ENCODE data around the gene MFN2. TPM values are rescaled to one million over a fixed set of nuclear protein-coding genes. Genes with fewer than 3 reads are reported as not detected.

MFN2 gene
- total and polyA plus RNA-seq, 4 donors: 17.2 to 87.8 (median 43.2) TPM

DNA sequence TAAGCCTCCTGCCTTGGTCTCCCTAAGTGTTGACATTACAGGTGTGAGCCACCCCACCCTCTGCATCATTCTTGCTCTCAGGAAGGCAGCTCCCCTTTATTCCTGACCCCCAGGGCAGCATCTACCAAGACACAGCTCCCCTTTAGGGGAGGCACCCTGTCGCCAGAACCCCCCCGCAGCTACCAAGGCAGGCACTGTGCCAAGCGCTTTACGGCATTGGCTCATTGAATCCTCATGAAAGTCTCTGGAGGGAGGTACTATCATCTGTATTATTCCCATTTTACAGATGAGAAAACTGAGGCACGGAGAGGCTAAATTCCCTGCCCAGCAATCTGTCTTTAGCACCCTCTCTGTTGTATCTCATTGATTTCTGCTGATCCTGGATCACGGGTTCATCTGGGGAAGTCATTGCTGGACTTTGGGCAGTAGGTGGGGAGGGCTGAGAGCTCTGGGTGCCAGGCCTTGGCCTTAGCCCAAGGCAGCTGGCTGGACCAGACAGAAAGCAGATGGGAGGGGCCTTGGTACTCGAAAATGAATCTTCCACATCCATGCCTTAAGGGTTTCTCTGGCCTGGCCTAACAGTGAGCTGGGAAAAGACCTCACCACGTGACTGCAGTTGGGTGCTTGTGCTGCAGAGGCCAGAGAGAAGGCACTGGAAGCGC lies 39.9 kb upstream of the MFN2 start:
- DNase-seq (ENCODE audit: low spot score): no peak

More for the DNA sequence above, 39.9 kb upstream of the MFN2 start:
- peak overlapping the region; percentile 32 to 53 for H3K27ac ChIP-seq (ENCODE audit: low read depth in 1 of 2, low read length in 2 of 2)
- WGBS: 57% methylated on average over 9 of the region's 9 CpGs
- no peaks in the 10 kb centered on the region for H3K27me3 ChIP-seq (ENCODE audit: control insufficient read depth in 4 of 4, insufficient read depth in 4 of 4, low read length in 3 of 4)
- no peaks in the 10 kb centered on the region for H3K9me3 ChIP-seq (ENCODE audit: control insufficient read depth in 4 of 4, low read length in 3 of 4)
- no peak overlapping the region for H3K9ac ChIP-seq (ENCODE audit: low read depth in 1 of 2, low read length in 2 of 2)
- H3K36me3 ChIP-seq (ENCODE audit: control insufficient read depth in 4 of 4, insufficient read depth in 3 of 4, low read depth in 1 of 4, low read length in 3 of 4): peaks cover 0 to 2% (median 0%) of the 10 kb centered on the region in 4 donors
- no peak for TF ChIP-seq EGR1 (IDR thresholded peaks at IDR 0.05; ENCODE audit: low read depth in 2 of 2)
- TF ChIP-seq CTCF (IDR thresholded peaks at IDR 0.05; ENCODE audit: low read depth, low read length, missing input control): no peak
- TF ChIP-seq HNF4G (IDR thresholded peaks at IDR 0.05): peak; percentile 93
- peak; percentile 47 for TF ChIP-seq FOXA1 (IDR thresholded peaks at IDR 0.05)
- no peak for TF ChIP-seq ZBTB33 (IDR thresholded peaks at IDR 0.05)
- no peak for TF ChIP-seq NR2F2 (IDR thresholded peaks at IDR 0.05)
- peak; percentile 45 for TF ChIP-seq YY1 (IDR thresholded peaks at IDR 0.05)
- TF ChIP-seq, protein P1, sequence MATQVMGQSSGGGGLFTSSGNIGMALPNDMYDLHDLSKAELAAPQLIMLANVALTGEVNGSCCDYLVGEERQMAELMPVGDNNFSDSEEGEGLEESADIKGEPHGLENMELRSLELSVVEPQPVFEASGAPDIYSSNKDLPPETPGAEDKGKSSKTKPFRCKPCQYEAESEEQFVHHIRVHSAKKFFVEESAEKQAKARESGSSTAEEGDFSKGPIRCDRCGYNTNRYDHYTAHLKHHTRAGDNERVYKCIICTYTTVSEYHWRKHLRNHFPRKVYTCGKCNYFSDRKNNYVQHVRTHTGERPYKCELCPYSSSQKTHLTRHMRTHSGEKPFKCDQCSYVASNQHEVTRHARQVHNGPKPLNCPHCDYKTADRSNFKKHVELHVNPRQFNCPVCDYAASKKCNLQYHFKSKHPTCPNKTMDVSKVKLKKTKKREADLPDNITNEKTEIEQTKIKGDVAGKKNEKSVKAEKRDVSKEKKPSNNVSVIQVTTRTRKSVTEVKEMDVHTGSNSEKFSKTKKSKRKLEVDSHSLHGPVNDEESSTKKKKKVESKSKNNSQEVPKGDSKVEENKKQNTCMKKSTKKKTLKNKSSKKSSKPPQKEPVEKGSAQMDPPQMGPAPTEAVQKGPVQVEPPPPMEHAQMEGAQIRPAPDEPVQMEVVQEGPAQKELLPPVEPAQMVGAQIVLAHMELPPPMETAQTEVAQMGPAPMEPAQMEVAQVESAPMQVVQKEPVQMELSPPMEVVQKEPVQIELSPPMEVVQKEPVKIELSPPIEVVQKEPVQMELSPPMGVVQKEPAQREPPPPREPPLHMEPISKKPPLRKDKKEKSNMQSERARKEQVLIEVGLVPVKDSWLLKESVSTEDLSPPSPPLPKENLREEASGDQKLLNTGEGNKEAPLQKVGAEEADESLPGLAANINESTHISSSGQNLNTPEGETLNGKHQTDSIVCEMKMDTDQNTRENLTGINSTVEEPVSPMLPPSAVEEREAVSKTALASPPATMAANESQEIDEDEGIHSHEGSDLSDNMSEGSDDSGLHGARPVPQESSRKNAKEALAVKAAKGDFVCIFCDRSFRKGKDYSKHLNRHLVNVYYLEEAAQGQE (IDR thresholded peaks at IDR 0.05): peak; percentile 58
- peak; percentile 97 to 98 for TF ChIP-seq HNF4A (conservative IDR thresholded peaks at IDR 0.05)
- peak in 1 of 2 donors; percentile 63 for TF ChIP-seq JUND (IDR thresholded peaks at IDR 0.05)
- TF ChIP-seq FOXA2 (IDR thresholded peaks at IDR 0.05): no peak
- TF ChIP-seq SP1 (IDR thresholded peaks at IDR 0.05): peak; percentile 79
- peak; percentile 88 to 90 for TF ChIP-seq RXRA (IDR thresholded peaks at IDR 0.05)
- no peak for TF ChIP-seq TAF1 (conservative IDR thresholded peaks at IDR 0.05)
- peak in 1 of 2 donors; percentile 10 for TF ChIP-seq GABPA (IDR thresholded peaks at IDR 0.05 in 1 of 2, conservative IDR thresholded peaks at IDR 0.05 in 1 of 2)
- TF ChIP-seq RAD21 (IDR thresholded peaks at IDR 0.05): peak; percentile 35 to 42
- peak; percentile 92 for TF ChIP-seq MAX (IDR thresholded peaks at IDR 0.05)
- TF ChIP-seq ATF3 (IDR thresholded peaks at IDR 0.05): no peak
- peaks cover 4 to 28% (median 19%) of the 10 kb centered on the region in 4 donors for H3K4me1 ChIP-seq (ENCODE audit: control insufficient read depth in 4 of 4, insufficient read depth in 4 of 4, low read length in 3 of 4)
- no peak overlapping the region for H3K4me3 ChIP-seq (ENCODE audit: low read depth in 1 of 3, low read length in 3 of 3)

All from liver (tissue), 9 donors.